K562 (cell line): ENCODE measurements around the gene ARHGAP9. TPM values are rescaled to one million over a fixed set of nuclear protein-coding genes. Genes with fewer than 3 reads are reported as not detected.
A peak's percentile ranks its signal among the peaks of the same experiment; 100 is the strongest.

Experiments
- ATAC-seq: fragments of 200-7000 bp; cut with Tn5 transposase; 3 replicates; pipeline ENCODE4 v1.9.1; 2020; ENCODE audit warnings: moderate library complexity
- BruUV-seq: library from RNA; stranded (reverse); fragments of 400-500 nt; replicated peaks from 2 replicates; lab custom pipeline; 2021; lab: Mats Ljungman, UMichigan
- CTCF ChIA-PET: fragments of 300-600 bp; formaldehyde crosslinking; extraction: SDS; loops from one replicate; lab custom pipeline; 2021; ENCODE audit warnings: low intra/inter-chr PET ratio; lab: Yijun Ruan, JAX
- POLR2A ChIA-PET: fragments of 300-600, 350-650 bp; sonication (Branson Sonifier 250); formaldehyde crosslinking; extraction: SDS; loops from one replicate; lab custom pipeline; 2021; ENCODE audit warnings: antibody characterized with exemption, inconsistent platforms; lab: Yijun Ruan, JAX
- DNase-seq, 4 experiments: peaks; one replicate each; pipeline versions ENCODE4 v3.0.0 to v3.0.0-alpha.2; 2011 to 2018; ENCODE audit warnings: low spot score in 3 of 4, mixed read lengths in 3 of 4; ENCODE audit errors: extremely low read depth in 1 of 4
- FAIRE-seq: peaks from 2 replicates; lab custom pipeline; 2011; peaks lifted over from hg19 to GRCh38; lab: Jason Lieb, UNC
- H2AFZ ChIP-seq: 2 replicates; pipeline ENCODE4 v1.6.0; 2011; ENCODE audit warnings: low read depth, low read length, control low read depth, inconsistent platforms
- H3K27ac ChIP-seq: fragments of 200-600 bp; 3 replicates; pipeline ENCODE4 v1.8.0; 2011; ENCODE audit warnings: low read depth, mild to moderate bottlenecking, control low read depth, inconsistent platforms, low read length, moderate library complexity, mixed read lengths; ENCODE audit errors: extremely low read depth
- H3K27me3 ChIP-seq, 2 experiments: fragments of 300-600 bp in 1 of 2; 2 replicates in 1 of 2; 3 replicates in 1 of 2; pipeline versions ENCODE4 v1.6.0 to v1.8.0; 2011; ENCODE audit warnings: inconsistent platforms in 2 of 2, low read length in 2 of 2, mild to moderate bottlenecking in 1 of 2, mixed read lengths in 1 of 2, moderate library complexity in 1 of 2; ENCODE audit not compliant: control insufficient read depth in 2 of 2, insufficient read depth in 2 of 2
- H3K36me3 ChIP-seq: fragments of 300-600 bp; 3 replicates; pipeline ENCODE4 v1.8.0; 2011; ENCODE audit warnings: mild to moderate bottlenecking, low read length, inconsistent platforms; ENCODE audit not compliant: control insufficient read depth, insufficient read depth
- H3K4me1 ChIP-seq, 2 experiments: fragments of 200-600 bp in 1 of 2; replicated peaks in 1 of 2; 2 replicates in 1 of 2; 3 replicates in 1 of 2; pipeline versions ENCODE4 v1.5.1 to v1.8.0; 2011; ENCODE audit warnings: inconsistent platforms in 2 of 2, low read length in 2 of 2, mild to moderate bottlenecking in 1 of 2, mixed read lengths in 1 of 2, moderate library complexity in 1 of 2; ENCODE audit not compliant: control insufficient read depth in 2 of 2, insufficient read depth in 2 of 2
- H3K4me2 ChIP-seq: 2 replicates; pipeline ENCODE4 v1.6.1; 2011; ENCODE audit warnings: low read length, control low read depth, inconsistent platforms, mixed read lengths; ENCODE audit not compliant: insufficient read depth
- H3K4me3 ChIP-seq: fragments of 200-600 bp; sonication (generic), shearing (Covaris generic); 2 replicates; pipeline ENCODE4 v1.5.1; 2016; ENCODE audit warnings: control low read depth, inconsistent platforms
- H3K79me2 ChIP-seq: fragments of 200-600 bp; 3 replicates; pipeline ENCODE4 v1.8.0; 2011; ENCODE audit warnings: low read length, inconsistent platforms; ENCODE audit not compliant: control insufficient read depth, insufficient read depth
- H3K9ac ChIP-seq, 2 experiments: 2 replicates each; pipeline versions ENCODE4 v1.6.0 to v1.6.1; 2011; ENCODE audit warnings: low read depth in 2 of 2, low read length in 2 of 2, control low read depth in 1 of 2, inconsistent platforms in 1 of 2, mild to moderate bottlenecking in 1 of 2, mixed read lengths in 1 of 2; ENCODE audit not compliant: insufficient read depth in 1 of 2
- H3K9me1 ChIP-seq: one replicate; pipeline ENCODE4 v1.6.0; 2011; ENCODE audit warnings: inconsistent platforms, mild to moderate bottlenecking, low read length, moderate library complexity; ENCODE audit not compliant: control insufficient read depth, insufficient read depth
- H3K9me3 ChIP-seq: replicated peaks from 2 replicates; pipeline ENCODE4 v1.5.1; 2011; ENCODE audit warnings: low read depth, low read length, inconsistent platforms; ENCODE audit not compliant: control insufficient read depth, insufficient read depth
- H4K20me1 ChIP-seq: replicated peaks from 2 replicates; pipeline ENCODE4 v1.6.1; 2011; ENCODE audit warnings: low read length, inconsistent platforms, mixed read lengths; ENCODE audit not compliant: control insufficient read depth, insufficient read depth
- CEBPB ChIP-seq: fragments of 450-650 bp; IDR thresholded peaks from 2 replicates; pipeline ENCODE4 v1.6.1; 2016; ENCODE audit warnings: missing genetic modification characterization, missing compliant biosample characterization
- CEBPG ChIP-seq, 3 experiments: fragments of 200-800 bp in 1 of 3; sonication (Bioruptor generic) in 1 of 3; sonication (generic) in 1 of 3; formaldehyde crosslinking in 1 of 3; IDR thresholded peaks in 2 of 3; conservative IDR thresholded peaks in 1 of 3; 2 replicates each; pipeline versions ENCODE4 v1.6.1 to v1.8.0; 2016 to 2022; ENCODE audit warnings: missing compliant biosample characterization in 2 of 3, missing genetic modification characterization in 2 of 3, mild to moderate bottlenecking in 1 of 3, missing genetic modification reagents in 1 of 3
- CREB1 ChIP-seq, 2 experiments: sonication (generic) in 1 of 2; formaldehyde crosslinking in 1 of 2; IDR thresholded peaks; 2 replicates each; pipeline versions ENCODE4 v1.6.1 to v1.8.0; 2012 to 2022; ENCODE audit warnings: inconsistent platforms in 1 of 2, mild to moderate bottlenecking in 1 of 2, missing genetic modification reagents in 1 of 2, moderate library complexity in 1 of 2
- ZBTB1 ChIP-seq: sonication (generic); formaldehyde crosslinking; IDR thresholded peaks from 2 replicates; pipeline ENCODE4 v1.8.1; 2023; ENCODE audit warnings: missing genetic modification reagents, low read depth, mild to moderate bottlenecking, borderline replicate concordance
- WGBS: fragments of 100-300 bp; shearing (Covaris generic); methylation state at CpG from one replicate; pipeline ENCODE4 v1.1.6; 2016; ENCODE audit warnings: low coverage, mixed read lengths; ENCODE audit not compliant: insufficient coverage; ENCODE audit errors: missing lambda C conversion rate; 5-methylcytosine and 5-hydroxymethylcytosine counted together
- in situ Hi-C: fragments of 300-500 bp; cut with MboI; formaldehyde crosslinking; loops from 4 replicates; pipeline ENCODE4 v1.15.0; 2018; ENCODE audit warnings: inconsistent platforms, mixed read lengths
- intact Hi-C: fragments of 100-400 bp; cut with micrococcal nuclease; formaldehyde crosslinking; loops from 2 replicates; pipeline ENCODE4 v1.14.2; 2022
- polyA plus RNA-seq, 8 experiments: library from polyadenylated mRNA; depleted of rRNA in 4 of 8; stranded (reverse) in 5 of 8; unstranded in 3 of 8; fragments of >200 nt; fragmentation: Nextera tagmentation in 2 of 8; fragmentation: Illumina TruSeq in 1 of 8; extraction: Ambion mirVana in 2 of 8; extraction: Trizol in 1 of 8; gene quantifications; 2 replicates each; pipeline versions ENCODE4 v1.2.1 to v1.2.3, GENCODE V29; 2011 to 2014; ENCODE audit warnings: inconsistent platforms in 1 of 8, missing spikeins in 1 of 8
- total RNA-seq, 7 experiments: library from RNA; depleted of rRNA in 6 of 7; stranded (reverse); fragments of >200 nt in 6 of 7; fragmentation: Illumina TruSeq in 2 of 7; extraction: Trizol in 2 of 7; gene quantifications; 2 replicates each; pipeline versions ENCODE4 v1.2.1 to v1.2.3, GENCODE V29; 2011 to 2021; ENCODE audit warnings: low replicate concordance in 1 of 7
- TF ChIP-seq, protein P1 (sequence below), 3 experiments: IDR thresholded peaks in 2 of 3; conservative IDR thresholded peaks in 1 of 3; 2 replicates each; pipeline ENCODE4 v1.5.1; 2011 to 2012; ENCODE audit warnings: low read length in 3 of 3, mild to moderate bottlenecking in 3 of 3, control low read depth in 2 of 3, improper control_type of control experiment in 1 of 3, inconsistent platforms in 1 of 3, low read depth in 1 of 3, mixed read lengths in 1 of 3, moderate library complexity in 1 of 3; ENCODE audit not compliant: insufficient read depth in 2 of 3
- TF ChIP-seq, protein P2 (sequence below): fragments of 450-650 bp; IDR thresholded peaks from 2 replicates; pipeline ENCODE4 v1.6.1; 2018; ENCODE audit warnings: mild to moderate bottlenecking, low read depth; ENCODE audit not compliant: partially characterized antibody

The ARHGAP9 gene
- total and polyA plus RNA-seq, 9 of the 15 experiments (the other 6 are each of a cell fraction or from before 2014, with no cell fraction given), result 1.5 to 10.2 (median 5.1) TPM

DNA sequence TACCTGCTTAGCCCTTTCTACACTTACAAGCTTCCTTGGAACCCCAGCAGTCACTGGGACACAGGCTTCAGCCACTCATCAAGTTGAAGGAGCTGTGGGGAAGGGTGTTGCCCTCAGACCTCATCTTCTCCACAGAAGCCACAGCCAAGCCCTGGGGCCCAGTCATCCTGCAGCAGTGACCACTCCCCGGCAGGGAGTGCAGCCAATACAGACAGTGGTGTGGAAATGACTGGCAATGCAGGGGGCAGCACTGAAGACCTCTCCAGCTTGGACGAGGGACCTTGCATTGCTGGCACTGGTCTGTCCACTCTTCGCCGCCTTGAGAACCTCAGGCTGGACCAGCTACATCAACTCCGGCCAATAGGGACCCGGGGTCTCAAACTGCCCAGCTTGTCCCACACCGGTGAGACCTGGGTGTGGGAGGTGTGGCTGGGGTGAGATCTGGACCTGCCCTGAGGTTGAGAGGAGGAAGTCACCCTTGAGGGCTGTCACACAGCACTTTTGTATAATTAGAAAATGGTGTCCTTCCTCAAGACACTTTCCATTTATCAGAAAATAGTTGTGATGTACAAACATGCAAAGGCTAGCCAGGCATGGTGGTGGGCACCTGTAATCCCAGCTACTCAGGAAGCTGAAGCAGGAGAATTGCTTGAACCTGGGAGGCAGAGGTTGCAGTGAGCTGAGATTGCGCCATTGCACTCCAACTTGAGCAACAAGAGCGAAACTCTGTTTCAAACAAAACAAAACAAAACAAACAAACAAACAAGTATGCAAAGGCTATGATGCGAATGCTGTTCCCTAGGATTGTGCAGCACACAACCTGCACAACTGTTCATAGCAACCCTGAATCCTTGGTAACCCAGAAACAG, 10.1 kb downstream of the ARHGAP9 start:
- no peak overlapping the region for H2AFZ ChIP-seq
- no peaks in the 10 kb centered on the region for H3K9me1 ChIP-seq
- DNase-seq, result peak in 1 of 4 experiments; percentile 32
- peaks cover 16 to 49% of the 10 kb centered on the region in 2 experiments; a peak in 4 of 5 replicates for H3K27me3 ChIP-seq
- no peaks in the 10 kb centered on the region for H4K20me1 ChIP-seq
- H3K4me1 ChIP-seq, result peaks cover 10 to 18% of the 10 kb centered on the region in 2 experiments
- H3K27ac ChIP-seq, result no peak overlapping the region
- CTCF ChIA-PET, result no interaction called here
- no peak overlapping the region for H3K4me2 ChIP-seq
- H3K36me3 ChIP-seq, result no peaks in the 10 kb centered on the region
- intact Hi-C loops, result no loop called here
- peak; percentile 78 for ATAC-seq
- no peak overlapping the region for H3K4me3 ChIP-seq
- POLR2A ChIA-PET, result interaction anchor here (1.0 to 1.3 kb wide), 5 partner anchors 9 to 17 kb away, joined by 3 to 7 read pairs (median 5); partner anchors contain the start of genes ARHGAP9 and INHBE
- BruUV-seq, result no TSS peak
- peak overlapping the region in 1 of 2 experiments; percentile 79; a peak in 2 of 4 replicates for H3K9ac ChIP-seq
- in situ Hi-C loops, result no loop called here
- peak; percentile 94 for TF ChIP-seq ZBTB1 (CRISPR knock-in tag)
- peak; percentile 69 for TF ChIP-seq CEBPB (tag)
- TF ChIP-seq CREB1 (IDR thresholded peaks at IDR 0.05), result no peak
- TF ChIP-seq CREB1 (CRISPR knock-in tag; IDR thresholded peaks at IDR 0.05), result 0 out of 2 replicates have a peak, but pooled peaks have one; percentile 37
- TF ChIP-seq CEBPG (CRISPR knock-in tag; IDR thresholded peaks at IDR 0.05), result no peak
- TF ChIP-seq CEBPG (tag; conservative IDR thresholded peaks at IDR 0.05 in 1 of 2, IDR thresholded peaks at IDR 0.05 in 1 of 2), result peak in 1 of 2 experiments; percentile 38; a peak in 1 of 4 replicates
- TF ChIP-seq, protein P1, sequence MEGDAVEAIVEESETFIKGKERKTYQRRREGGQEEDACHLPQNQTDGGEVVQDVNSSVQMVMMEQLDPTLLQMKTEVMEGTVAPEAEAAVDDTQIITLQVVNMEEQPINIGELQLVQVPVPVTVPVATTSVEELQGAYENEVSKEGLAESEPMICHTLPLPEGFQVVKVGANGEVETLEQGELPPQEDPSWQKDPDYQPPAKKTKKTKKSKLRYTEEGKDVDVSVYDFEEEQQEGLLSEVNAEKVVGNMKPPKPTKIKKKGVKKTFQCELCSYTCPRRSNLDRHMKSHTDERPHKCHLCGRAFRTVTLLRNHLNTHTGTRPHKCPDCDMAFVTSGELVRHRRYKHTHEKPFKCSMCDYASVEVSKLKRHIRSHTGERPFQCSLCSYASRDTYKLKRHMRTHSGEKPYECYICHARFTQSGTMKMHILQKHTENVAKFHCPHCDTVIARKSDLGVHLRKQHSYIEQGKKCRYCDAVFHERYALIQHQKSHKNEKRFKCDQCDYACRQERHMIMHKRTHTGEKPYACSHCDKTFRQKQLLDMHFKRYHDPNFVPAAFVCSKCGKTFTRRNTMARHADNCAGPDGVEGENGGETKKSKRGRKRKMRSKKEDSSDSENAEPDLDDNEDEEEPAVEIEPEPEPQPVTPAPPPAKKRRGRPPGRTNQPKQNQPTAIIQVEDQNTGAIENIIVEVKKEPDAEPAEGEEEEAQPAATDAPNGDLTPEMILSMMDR (IDR thresholded peaks at IDR 0.05 in 2 of 3, conservative IDR thresholded peaks at IDR 0.05 in 1 of 3; ENCODE audit: insufficient read depth in 2 of 3, low read depth in 1 of 3, low read length in 3 of 3), result 0 out of 6 replicates have a peak, but pooled peaks of 1 of the 3 experiments have one; percentile 16
- TF ChIP-seq, protein P2, sequence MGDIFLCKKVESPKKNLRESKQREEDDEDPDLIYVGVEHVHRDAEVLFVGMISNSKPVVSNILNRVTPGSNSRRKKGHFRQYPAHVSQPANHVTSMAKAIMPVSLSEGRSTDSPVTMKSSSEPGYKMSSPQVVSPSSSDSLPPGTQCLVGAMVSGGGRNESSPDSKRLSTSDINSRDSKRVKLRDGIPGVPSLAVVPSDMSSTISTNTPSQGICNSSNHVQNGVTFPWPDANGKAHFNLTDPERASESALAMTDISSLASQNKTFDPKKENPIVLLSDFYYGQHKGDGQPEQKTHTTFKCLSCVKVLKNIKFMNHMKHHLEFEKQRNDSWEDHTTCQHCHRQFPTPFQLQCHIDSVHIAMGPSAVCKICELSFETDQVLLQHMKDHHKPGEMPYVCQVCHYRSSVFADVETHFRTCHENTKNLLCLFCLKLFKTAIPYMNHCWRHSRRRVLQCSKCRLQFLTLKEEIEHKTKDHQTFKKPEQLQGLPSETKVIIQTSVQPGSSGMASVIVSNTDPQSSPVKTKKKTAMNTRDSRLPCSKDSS, result no peak
- H3K79me2 ChIP-seq, result no peaks in the 10 kb centered on the region
- no peaks in the 10 kb centered on the region for H3K9me3 ChIP-seq
- WGBS, result 25% methylated on average over 7 of the region's 10 CpGs
- peak; percentile 23 for FAIRE-seq
